ENCODE measurements around the gene ANOS1. TPM values are rescaled to one million over a fixed set of nuclear protein-coding genes. Genes with fewer than 3 reads are reported as not detected.
A peak's percentile ranks its signal among the peaks of the same experiment; 100 is the strongest.

The ANOS1 gene
- total and polyA plus RNA-seq, 11 donors, result 0.76 to 9.5 (median 5.2) TPM

DNA sequence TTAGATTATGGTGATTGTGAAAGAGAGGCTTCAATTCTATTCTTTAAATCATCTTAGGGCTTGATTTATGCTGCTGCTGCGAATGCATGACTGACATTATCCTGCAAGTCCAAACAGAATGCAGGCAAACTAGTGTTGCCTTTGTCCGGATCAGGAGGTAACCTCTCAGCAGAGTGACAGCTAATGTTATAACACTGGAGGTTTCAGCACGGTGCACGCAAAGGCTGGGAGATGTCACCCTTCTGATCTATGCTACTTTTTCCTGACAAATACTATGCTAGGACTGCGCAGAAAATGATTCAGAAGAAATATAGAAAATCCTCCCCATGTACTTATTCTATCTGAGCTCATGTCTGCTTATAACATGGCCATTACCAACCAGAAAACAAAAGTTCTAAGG is 48.2 kb downstream of the ANOS1 start:
- Histone ChIP-seq H3K27me3 (peaks cover 0 to 3% (median 0%) of the 10 kb centered on the region in 9 donors), H3K36me3 (no peaks in the 10 kb centered on the region), H3K4me3 (no peak overlapping the region), H3K27ac (no peak overlapping the region), H3K4me1 (no peaks in the 10 kb centered on the region), H3K9me3 (no peaks in the 10 kb centered on the region)
- intact Hi-C loops (cut with DNase I), result no loop called here
- no peak for ATAC-seq
- 85 to 90% (median 88%) methylated on average over 5 of the region's 5 CpGs for WGBS, 4 donors
- no peak for DNase-seq
- TF ChIP-seq POLR2A (IDR thresholded peaks at IDR 0.05), result no peak
- TF ChIP-seq, protein P1, sequence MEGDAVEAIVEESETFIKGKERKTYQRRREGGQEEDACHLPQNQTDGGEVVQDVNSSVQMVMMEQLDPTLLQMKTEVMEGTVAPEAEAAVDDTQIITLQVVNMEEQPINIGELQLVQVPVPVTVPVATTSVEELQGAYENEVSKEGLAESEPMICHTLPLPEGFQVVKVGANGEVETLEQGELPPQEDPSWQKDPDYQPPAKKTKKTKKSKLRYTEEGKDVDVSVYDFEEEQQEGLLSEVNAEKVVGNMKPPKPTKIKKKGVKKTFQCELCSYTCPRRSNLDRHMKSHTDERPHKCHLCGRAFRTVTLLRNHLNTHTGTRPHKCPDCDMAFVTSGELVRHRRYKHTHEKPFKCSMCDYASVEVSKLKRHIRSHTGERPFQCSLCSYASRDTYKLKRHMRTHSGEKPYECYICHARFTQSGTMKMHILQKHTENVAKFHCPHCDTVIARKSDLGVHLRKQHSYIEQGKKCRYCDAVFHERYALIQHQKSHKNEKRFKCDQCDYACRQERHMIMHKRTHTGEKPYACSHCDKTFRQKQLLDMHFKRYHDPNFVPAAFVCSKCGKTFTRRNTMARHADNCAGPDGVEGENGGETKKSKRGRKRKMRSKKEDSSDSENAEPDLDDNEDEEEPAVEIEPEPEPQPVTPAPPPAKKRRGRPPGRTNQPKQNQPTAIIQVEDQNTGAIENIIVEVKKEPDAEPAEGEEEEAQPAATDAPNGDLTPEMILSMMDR (IDR thresholded peaks at IDR 0.05), result no peak

DNA sequence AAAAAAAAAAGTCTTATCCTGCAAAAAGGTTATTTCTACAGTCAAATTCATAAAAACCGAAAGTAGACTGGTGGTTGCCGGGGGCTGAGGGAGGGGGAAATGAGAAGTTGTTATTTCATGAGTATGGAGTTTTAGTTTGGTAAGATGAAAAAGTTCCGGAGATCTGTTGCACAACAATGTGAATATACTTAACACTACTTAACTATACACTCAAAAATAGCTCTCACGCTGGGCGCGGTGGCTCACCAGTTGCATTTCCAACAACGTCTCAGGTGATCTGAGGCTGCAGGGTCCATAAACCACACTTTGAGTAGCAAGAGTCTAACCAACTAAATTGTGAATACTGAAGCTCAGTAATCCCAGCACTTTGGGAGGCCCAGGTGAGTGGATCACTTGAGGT is 52.4 kb downstream of the ANOS1 start:
- ATAC-seq (no peak), DNase-seq (no peak)
- no peaks in the 10 kb centered on the region for H3K36me3 ChIP-seq
- H3K4me3 ChIP-seq, result no peak overlapping the region
- WGBS, 4 donors, result 91 to 97% (median 93%) methylated on average over 7 of the region's 7 CpGs
- no peak for TF ChIP-seq POLR2A (IDR thresholded peaks at IDR 0.05)
- TF ChIP-seq, protein P1 (IDR thresholded peaks at IDR 0.05), result no peak
- no peak overlapping the region for H3K27ac ChIP-seq
- H3K9me3 ChIP-seq, result no peaks in the 10 kb centered on the region
- intact Hi-C loops (cut with DNase I), result no loop called here
- no peaks in the 10 kb centered on the region for H3K27me3 ChIP-seq
- H3K4me1 ChIP-seq, result no peaks in the 10 kb centered on the region

DNA sequence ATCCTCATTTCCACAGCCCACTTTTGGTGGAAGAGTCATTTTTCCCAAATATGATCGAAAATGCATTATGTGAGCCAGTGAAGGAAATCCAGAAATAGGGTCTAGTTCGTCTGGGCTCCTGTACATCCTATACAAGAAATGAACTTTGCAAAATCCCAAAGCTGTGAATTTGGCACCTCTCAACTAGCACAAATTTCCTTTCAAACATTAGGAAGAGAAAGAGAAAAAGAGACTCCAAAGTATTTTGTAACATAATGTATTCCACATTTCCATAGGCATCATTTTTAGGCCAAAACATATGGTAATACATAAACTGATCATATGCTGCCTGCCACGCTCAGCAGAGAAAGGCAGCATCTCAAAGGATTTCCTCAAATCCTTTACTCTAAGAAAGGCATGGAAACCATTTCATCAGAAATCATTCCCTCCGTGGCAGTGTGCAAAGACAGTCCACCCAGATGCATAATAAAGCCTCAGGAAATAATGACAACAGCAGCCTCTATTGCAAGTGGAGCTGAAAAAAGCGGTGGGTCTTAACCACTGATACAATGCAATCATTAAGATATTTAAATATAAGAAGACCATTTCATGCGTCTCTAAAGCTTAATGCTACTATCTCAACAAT is 56.8 kb downstream of the ANOS1 start:
- peaks cover 0 to 2% (median 0%) of the 10 kb centered on the region in 12 donors for H3K4me1 ChIP-seq
- no peaks in the 10 kb centered on the region for H3K9me3 ChIP-seq
- DNase-seq, result no peak
- intact Hi-C loops (cut with DNase I), result no loop called here
- no peaks in the 10 kb centered on the region for H3K27me3 ChIP-seq
- H3K27ac ChIP-seq, result no peak overlapping the region
- WGBS, 4 donors, result 74 to 85% (median 79%) methylated on average over 6 of the region's 6 CpGs
- ATAC-seq, result no peak
- no peak overlapping the region for H3K4me3 ChIP-seq
- TF ChIP-seq POLR2A (IDR thresholded peaks at IDR 0.05), result no peak
- TF ChIP-seq, protein P1 (IDR thresholded peaks at IDR 0.05), result no peak
- no peaks in the 10 kb centered on the region for H3K36me3 ChIP-seq

DNA sequence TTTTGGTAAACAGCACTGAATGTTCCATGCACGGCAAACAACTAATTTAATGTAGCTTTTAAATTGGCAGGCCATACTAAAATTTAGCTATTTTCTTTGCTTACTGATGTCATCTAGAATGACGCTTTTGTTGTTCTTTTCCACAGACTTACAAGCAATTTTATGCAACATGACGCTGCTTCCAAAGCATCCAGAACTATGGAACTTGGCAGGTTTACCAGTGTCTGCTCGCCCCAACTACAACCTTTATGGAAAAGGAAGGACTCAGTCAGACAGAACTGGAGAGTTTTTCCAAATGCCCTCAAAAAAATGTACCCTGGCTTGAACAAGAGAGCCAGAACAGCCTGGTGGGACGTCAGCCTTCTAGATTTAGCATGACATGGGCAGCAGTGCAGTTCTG is 58.7 kb downstream of the ANOS1 start:
- Histone ChIP-seq H3K4me1 (peaks cover 0 to 2% (median 0%) of the 10 kb centered on the region in 12 donors), H3K4me3 (no peak overlapping the region), H3K27me3 (no peaks in the 10 kb centered on the region), H3K36me3 (no peaks in the 10 kb centered on the region), H3K27ac (no peak overlapping the region), H3K9me3 (no peaks in the 10 kb centered on the region)
- 64 to 79% (median 73%) methylated on average over 5 of the region's 5 CpGs for WGBS, 4 donors
- peak in 1 of 4 donors; percentile 41 for ATAC-seq
- intact Hi-C loops (cut with DNase I), result no loop called here
- no peak for TF ChIP-seq POLR2A (IDR thresholded peaks at IDR 0.05)
- TF ChIP-seq, protein P1 (IDR thresholded peaks at IDR 0.05), result no peak
- DNase-seq, result no peak

Measured in heart left ventricle (tissue), 16 donors.